GM18498 (cell line): ENCODE measurements around the gene OBSCN.
"Not testable (repeated sequence)": the region's sequence is repeated elsewhere in the genome, so short reads cannot be mapped to it uniquely, and the experiment has no call there.

ENCODE experiments used
- ATAC-seq: cut with Tn5 transposase; IDR thresholded peaks from one replicate; pipeline ENCODE4 v1.9.1; 2021; ENCODE audit warnings: mild to moderate bottlenecking, moderate library complexity; ENCODE audit not compliant: unreplicated experiment

Gene OBSCN

DNA sequence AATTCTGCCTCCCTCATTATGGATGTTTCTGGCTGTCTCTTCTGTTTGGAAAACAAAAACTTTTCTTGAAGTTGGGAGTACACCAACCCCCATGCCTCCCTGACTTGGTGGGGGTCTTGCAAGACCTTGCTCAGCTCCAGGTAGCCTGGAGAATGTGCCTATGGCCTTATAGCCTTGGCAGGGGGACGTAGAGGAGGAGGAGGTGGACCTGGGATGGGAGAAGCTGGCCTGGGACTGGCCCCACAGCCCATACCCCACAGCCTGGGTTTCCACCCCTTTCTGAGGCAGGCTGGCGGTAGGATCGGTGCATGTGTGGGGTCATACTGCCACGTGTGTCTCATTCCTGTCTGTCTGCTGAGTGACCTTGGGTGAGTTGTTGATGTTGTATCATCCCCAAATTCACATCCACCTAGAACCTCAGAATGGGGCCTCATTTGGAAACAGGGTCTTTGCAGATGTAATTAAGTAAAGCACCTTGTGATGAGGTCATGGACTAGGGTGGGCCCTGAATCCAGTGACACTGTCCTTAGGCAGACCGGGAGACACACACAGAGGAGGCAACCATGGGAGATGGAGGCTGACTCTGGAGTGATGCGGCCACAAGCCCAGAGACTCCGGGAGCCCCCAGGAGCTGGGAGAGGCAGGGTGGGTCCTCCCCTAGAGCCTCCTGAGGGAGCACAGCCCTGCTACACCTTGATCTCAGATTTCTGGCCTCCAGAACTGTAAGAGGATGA, 18.5 kb downstream of the OBSCN start:
- no peak for ATAC-seq

DNA sequence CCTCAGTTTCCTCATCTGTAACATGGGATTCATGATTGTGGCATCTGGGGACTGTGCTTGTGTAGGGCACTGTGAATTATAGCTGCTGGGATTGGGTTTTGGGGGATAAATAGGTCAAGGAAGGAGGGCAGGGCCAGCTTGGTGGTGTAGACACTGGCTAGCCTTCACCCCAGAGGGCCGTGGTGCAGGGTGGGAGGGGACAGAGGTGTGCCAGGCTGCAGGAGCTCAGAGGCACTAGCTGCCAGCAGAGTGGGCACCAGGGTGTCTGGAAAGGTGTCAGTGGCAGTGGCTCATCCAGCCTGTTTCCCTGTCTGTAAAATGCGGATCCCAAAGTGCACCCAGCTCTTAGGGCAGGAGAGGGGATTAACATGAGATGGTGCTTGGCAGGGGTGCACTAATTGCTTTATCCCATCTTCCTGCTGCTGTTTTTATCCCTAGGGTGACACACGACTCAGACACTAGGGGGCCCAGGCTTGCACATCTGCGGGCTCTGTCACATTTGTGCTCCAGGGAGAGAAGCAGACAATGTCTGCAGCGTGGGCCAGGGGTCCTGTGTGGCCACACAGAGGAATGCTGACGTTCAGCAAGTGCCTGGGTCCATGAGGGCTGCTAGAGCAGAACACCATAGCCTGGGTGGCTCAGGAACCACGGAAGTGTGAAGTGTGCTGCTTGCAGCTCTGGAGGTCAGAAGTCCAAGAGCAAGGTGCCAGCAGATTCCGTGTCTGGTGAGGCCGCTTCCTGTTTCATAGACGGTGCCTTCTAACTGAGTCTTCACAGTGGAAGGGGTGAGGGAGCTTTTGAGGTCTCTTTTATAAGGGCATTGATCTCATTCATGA, 19.3 kb downstream of the OBSCN start:
- ATAC-seq, result no peak

- not testable (repeated sequence) for ATAC-seq
These were observed 20.3 kb downstream of the OBSCN start for GRCh38 chr1:228228147-228228546.

- no peak for ATAC-seq
These were observed 20.8 kb downstream of the OBSCN start for GRCh38 chr1:228228601-228229074.

DNA sequence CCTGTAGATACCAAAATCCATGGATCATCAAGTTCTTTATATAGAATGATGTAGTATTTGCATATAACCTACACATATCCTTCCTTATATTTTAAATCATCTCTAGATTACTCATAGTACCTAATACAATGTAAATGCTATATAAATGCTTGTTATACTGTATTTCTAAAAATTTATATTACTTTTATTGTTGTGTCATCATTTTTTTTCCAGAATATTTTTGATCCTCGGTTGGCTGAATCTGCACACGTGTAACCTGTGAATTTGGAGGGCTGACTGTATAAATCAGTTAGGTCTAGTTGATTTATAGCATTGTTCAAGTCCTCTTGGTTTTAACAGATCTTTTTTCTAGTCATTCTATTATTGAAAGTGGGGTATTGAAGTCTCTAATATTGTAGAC, 23.3 kb downstream of the OBSCN start:
- ATAC-seq, result no peak

DNA sequence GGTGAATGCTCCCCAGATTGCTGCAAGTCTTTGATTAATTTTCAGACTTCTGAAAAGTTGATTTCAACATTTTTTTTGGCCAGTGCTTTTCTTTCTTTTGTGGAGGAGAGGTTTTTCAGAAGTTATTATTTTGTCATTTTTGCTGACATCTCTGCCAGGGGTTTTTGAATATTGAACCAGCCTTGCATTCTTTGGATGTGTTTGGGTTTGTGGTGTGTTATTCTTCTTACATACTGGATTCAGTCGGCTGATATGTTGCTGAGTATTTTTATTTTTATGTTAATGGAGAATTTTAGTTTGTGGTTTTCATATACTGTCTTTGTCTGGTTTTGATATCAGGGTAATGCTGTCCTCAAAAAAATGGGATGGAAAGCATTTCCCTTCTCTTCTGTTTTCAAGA, 25.3 kb downstream of the OBSCN start:
- no peak for ATAC-seq

DNA sequence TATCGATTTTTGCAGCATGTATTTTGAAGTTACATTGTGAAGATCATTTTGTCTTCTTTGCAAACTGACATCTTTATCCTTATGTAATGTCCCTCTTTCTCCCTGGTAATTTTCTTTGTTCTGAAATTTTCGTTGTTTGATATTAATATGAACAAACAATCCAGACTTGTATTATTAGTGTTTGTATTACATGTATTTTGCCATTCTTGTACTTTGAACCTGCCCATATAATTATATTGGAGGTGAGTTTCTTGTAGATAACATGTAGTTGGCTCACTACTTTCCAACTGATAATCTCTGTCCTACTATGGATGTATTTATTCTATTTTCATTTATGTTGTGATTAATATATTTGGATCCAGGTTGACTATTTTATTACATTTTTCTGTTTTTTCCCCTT, 27.1 kb downstream of the OBSCN start:
- no peak for ATAC-seq

DNA sequence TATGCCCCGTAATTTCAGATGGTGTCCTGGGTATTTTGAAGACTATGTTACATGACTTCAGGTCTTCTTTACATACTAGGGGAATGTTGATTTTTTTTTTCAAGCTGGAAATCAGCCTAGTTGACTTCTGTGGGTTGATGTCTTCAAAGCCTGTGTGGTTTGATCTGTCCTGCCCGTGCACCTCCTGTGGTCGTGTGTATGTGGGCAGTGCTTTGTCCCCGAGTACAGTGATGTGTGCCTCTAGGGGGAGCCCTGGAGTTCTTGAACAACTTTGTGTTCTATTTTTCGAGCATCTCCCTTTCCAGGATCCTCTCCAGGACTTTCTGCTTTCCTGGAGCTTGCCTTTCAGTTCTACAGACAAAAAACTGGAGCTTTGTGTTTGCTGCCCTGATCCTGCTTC, 28.9 kb downstream of the OBSCN start:
- no peak for ATAC-seq

GRCh38 chr1:228238007-228238406, 30.2 kb downstream of the OBSCN start:
- ATAC-seq, result no peak

- no peak for ATAC-seq
These were observed 30.6 kb downstream of the OBSCN start for GRCh38 chr1:228238461-228238860.

- no peak for ATAC-seq
These were observed 32.8 kb downstream of the OBSCN start for GRCh38 chr1:228240411-228241240.

- no peak for ATAC-seq
These were observed 33.4 kb downstream of the OBSCN start for GRCh38 chr1:228241259-228241658.

DNA sequence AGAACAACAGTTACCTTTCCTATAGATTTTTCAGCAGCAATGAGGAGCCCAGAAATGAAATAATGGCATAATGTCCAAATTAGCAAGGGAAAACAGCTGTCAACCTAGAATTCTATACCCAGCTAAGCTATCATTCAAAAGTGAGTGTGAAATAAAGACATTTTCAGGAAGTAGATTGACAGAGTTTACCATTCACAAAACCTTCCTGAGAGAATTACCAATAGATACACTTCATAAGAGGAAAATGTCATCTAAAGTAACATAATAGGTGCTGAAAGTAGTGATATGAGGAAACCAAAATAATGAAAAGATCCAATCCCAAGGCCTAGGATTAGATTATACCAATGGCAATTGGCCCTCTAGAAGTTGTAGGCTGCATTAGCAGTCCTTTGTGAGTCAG, 34.6 kb downstream of the OBSCN start:
- no peak for ATAC-seq

DNA sequence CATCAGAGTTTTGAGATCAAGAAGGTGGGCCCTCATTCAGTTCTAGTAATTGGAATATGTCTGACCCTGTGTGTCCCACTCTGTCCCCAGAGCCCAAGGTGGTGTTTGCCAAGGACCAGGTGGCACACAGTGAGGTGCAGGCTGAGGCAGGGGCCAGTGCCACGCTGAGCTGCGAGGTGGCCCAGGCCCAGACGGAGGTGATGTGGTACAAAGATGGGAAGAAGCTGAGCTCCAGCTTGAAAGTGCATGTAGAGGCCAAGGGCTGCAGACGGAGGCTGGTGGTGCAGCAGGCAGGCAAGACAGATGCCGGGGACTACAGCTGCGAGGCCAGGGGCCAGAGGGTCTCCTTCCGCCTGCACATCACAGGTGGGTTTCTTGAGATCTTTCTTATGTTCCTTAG, 35.2 kb downstream of the OBSCN start:
- ATAC-seq, result no peak

DNA sequence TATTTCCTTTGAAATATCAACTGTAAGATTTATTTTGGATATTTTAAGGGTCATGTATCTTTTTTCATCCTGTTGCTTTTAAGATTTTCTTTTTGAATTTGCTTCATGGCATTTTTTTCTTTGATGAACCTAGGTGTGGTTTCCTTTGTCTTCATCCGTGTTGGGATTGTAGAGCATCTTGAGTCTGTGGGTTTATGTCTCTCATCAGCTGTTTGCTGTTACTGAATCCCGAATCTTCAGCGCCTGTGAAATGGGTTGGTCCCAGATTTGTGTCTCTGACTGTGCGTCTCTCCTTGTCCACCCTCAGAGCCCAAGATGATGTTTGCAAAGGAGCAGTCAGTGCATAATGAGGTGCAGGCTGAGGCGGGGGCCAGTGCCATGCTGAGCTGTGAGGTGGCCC, 36.1 kb downstream of the OBSCN start:
- not testable (repeated sequence) for ATAC-seq

DNA sequence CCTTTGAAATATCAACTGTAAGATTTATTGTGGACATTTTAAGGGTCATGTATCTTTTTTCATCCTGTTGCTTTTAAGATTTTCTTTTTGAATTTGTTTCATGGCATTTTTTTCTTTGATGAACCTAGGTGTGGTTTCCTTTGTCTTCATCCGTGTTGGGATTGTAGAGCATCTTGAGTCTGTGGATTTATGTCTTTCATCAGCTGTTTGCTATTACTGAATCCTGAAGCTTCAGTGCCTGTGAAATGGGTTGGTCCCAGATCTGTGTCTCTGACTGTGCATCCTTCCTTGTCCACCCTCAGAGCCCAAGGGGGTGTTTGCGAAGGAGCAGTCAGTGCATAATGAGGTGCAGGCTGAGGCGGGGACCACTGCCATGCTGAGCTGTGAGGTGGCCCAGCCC, 37.3 kb downstream of the OBSCN start:
- ATAC-seq, result no peak

- no peak for ATAC-seq
These were observed 38.5 kb downstream of the OBSCN start for GRCh38 chr1:228246216-228246900.

- no peak for ATAC-seq
These were observed 41.9 kb downstream of the OBSCN start for GRCh38 chr1:228249513-228250305.

DNA sequence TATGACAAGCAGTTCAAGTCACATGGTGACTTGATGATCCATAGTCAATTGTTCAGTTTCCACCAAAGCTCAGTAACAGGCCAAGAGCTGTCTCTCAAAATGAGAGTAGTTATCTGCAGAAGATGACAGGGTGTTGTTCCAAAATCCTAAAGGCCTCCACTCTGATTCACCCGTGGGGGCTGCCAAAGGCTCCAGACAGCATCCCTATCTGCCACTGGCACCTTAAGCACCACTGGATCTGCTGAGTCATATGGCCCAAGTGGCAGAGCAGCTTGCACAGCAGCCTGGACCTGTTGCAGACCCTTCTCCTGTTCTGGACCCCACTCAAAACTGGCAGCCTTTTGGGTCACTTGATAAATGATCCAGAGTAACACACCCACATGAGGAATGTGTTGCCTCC, 44.6 kb downstream of the OBSCN start:
- not testable (repeated sequence) for ATAC-seq
